ENCODE results near the gene TTLL13.
A peak's percentile ranks its signal among the peaks of the same experiment; 100 is the strongest.
"Not testable (repeated sequence)": the region's sequence is repeated elsewhere in the genome, so short reads cannot be mapped to it uniquely, and the experiment has no call there.

The TTLL13 gene

DNA sequence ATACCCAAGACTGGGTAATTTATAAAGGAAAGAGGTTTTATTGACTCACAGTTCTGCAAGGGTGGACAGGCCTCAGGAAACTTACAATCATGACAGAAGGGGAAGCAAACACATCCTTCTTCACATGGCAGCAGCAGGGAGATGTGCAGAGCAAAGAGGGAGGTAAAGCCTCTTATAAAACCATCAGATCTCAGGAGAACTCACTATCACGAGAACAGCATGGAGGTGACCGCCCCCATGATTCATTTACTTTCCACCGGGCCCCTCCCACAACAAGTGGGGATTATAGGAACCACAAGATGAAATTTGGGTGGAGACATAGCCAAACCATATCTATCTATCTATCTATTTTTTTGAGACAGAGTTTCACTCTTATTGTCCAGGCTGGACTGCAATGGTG lies 10.0 kb upstream of the TTLL13 start:
- no peak for DNase-seq

DNA sequence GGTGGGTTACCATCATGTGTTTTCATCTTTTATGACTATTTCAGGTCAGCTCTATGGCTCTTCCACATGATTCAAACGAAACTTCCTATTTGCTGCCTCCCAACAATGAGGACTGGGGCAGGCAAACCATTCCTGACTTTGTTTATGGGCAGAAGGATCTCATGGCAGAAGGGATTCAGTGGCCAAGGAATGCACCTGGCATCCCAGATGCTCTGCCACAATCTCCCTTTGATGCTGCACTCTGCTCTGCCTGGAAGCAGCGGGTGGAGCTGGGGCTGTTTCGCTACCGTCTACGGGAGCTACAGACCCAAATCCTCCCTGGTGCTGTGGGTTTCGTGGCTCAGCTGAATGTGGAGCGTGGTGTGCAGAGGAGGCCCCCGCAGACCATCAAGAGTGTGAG lies 8.5 kb upstream of the TTLL13 start:
- DNase-seq = no peak

DNA sequence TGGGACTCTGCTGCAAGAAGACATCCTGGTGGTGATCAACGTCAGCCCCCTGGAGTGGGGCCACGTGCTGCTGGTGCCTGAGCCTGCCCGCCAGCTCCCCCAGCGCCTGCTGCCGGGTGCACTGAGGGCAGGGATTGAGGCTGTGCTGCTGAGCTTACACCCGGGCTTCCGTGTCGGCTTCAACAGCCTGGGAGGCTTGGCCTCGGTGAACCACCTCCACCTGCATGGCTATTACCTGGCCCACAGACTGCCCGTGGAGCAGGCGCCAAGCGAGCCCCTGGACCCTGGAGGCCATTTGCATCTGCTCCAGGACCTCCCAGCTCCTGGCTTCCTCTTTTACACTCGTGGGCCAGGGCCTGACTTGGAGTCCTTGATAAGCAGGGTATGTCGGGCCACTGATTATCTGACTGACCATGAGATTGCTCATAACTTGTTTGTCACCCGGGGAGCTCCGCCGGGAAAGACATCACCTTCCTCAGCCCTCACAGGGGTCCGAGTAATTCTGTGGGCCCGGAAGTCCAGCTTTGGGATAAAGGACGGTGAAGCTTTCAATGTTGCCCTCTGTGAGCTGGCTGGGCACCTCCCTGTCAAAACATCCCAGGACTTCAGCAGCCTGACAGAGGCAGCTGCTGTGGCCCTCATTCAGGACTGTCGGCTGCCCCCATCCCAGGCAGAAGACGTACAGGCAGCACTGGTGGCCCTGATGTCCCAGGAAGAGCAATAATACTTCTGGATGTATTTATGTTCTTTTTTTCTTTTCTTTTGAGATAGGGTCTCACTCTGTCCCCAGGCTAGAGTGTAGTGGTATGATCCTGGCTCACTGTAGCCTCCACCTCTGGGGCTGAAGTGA lies 7.8 kb upstream of the TTLL13 start:
- no peak for DNase-seq

DNA sequence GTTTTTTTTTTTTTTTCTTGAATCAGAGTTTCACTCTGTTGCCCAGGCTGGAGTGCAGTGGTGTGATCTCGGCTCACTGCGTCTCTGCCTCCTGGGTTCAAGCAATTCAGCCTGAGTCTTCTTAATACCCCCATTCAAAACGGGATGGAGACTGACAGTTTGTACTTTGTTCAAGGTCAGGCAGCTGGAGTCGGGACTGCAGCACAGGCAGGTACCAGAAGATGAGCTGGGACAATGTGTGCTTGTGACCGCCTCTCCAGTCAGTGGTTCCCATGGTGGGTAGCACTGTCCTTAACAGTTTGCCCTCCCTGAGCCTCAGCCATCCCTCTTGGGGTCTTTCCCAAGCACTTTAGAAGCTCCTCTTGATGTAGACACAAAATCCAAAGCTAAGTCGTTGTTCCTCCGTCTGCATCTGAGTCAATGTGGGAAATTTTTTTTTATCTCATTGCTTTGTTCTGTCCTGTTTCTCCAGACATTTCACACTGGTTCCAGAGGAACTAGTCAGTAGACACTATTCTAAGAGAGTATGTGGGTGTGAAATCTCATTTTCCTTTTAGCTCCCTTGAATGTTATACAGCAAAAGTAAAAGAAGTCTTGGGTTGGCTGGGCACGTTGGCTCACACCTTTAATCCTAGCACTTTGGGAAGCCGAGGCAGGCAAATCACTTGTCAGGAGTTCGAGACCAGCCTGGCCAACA lies 5.3 kb upstream of the TTLL13 start:
- no peak for DNase-seq

DNA sequence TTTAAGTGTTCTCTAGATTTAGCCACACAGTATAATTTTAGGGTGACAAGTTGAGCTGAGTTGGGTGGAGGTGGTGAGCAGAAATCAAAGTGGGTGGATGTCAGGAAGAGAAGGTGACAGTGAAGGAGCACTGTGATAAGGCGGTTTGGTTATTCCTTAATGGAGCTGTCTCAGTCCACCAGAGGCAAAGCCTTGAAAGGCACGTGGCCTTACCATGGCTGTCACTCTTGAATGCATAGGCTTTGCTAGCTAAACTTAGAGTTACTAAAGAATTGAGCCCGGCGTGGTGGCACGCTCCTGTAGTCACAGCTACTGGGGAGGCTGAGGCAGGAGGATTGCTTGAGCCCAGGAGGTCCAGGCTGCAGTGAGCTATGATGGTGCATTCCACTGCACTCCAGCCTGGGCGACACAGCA lies 560 bp upstream of the TTLL13 start:
- no peak for DNase-seq

DNA sequence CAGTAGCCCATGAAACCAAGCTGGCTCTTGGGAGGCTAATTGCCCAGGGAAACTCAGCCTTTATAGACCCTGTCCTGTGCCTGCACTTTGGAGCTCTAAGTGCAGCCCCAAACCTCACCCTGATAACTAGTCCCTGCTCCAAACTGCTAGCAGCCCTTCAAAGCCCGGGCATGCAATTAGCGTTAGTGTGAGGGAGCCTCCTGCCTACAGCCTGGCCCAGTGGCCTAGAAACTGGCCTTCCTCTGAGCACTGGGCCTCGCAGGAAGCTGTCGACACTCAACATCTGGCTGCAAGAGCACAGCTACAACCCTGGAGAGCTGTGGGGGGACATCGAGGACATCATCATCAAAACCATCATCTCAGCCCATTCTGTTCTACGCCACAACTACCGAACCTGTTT lies 8.4 kb downstream of the TTLL13 start:
- DNase-seq = no peak

DNA sequence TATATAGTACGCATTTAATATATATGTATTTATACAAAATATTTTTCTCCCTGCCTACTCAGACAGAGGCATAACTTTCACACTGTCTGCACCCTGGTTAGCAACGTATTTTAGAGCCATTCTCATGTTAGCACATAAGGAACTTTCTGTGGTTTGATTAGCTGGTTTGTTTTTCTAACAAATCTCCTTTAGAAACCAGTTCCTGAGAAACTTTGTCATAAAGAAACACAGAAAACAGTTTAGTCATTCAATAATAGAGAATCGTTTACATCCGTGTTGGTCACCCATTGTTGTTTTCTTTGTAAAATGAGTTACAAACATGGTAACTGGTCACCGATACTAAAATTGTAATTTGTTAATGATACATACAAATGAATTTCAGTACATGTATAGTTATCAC lies 10.2 kb downstream of the TTLL13 start:
- DNase-seq = no peak

DNA sequence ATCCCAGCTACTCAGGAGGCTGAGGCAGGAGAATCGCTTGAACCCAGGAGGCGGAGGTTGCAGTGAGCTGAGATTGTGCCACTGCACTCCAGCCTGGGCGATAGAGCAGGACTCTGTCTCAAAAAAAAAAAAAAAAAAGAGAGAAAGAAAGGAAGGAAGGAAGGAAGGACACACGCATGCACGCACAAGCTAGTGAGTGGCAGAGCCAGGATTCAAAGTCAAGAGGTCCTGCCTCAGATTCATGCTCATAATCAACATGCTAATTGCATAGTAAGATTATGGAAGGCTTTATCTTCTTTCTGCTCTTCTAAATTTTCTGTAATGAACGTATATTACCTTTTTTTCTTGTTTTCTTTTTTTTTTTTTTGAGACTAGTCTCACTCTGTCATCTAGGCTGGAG lies 11.4 kb downstream of the TTLL13 start:
- DNase-seq = not testable (repeated sequence)

DNA sequence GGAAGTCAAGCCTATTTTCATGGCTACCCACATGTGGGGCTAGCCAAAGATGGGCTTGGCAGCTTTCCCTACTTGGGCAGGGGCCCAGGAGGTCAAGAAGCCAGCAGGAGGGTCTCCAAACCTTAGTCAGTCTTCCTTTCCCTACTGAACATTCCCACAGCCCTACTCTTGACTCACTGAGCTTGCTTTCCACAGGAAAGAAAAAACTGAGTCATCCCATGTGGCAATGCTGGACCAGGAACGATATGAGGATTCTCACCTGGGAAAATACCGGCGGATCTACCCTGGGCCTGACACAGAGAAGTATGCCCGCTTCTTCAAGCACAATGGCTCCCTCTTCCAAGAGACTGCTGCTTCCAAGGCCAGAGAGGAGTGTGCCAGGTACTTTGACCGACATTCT lies 12.5 kb downstream of the TTLL13 start:
- no peak for DNase-seq

DNA sequence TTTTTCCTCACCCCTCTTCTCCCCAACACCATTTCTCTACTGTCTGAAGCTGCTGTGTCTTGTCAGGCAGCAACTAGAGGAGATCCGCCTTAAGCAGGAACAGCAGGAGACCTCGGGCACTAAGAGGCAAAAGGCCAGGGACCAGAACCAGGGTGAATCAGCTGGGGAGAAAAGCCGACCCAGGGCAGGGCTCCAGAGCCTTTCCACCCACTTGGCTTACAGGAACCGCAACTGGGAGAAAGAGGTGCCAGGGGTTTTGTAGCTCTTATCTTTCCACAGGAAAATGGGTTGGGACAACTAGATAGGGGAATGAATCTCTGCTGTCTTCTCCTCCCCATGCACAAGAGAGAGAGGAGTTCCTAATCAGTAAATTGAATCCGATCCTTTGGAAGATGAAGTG lies 13.1 kb downstream of the TTLL13 start:
- no peak for DNase-seq

DNA sequence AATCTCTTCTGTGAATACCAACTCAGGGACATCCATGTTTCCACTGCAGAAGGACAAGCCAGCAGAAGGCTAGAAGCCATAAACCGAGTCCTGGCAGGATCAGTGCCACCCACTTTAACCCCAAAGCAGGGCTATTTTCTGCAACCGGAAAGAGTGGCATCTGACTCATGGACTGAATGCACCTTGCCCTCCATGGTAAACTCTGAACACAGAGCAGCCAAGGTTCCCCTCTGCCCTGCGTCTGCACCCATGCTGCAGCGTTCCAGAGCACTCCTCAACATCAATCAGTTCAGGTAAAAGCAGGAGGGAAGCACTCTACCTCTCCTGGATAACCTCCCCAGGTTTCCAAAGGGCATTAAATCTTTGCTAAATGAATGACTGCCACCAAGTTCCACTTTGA lies 15.3 kb downstream of the TTLL13 start:
- no peak for DNase-seq

DNA sequence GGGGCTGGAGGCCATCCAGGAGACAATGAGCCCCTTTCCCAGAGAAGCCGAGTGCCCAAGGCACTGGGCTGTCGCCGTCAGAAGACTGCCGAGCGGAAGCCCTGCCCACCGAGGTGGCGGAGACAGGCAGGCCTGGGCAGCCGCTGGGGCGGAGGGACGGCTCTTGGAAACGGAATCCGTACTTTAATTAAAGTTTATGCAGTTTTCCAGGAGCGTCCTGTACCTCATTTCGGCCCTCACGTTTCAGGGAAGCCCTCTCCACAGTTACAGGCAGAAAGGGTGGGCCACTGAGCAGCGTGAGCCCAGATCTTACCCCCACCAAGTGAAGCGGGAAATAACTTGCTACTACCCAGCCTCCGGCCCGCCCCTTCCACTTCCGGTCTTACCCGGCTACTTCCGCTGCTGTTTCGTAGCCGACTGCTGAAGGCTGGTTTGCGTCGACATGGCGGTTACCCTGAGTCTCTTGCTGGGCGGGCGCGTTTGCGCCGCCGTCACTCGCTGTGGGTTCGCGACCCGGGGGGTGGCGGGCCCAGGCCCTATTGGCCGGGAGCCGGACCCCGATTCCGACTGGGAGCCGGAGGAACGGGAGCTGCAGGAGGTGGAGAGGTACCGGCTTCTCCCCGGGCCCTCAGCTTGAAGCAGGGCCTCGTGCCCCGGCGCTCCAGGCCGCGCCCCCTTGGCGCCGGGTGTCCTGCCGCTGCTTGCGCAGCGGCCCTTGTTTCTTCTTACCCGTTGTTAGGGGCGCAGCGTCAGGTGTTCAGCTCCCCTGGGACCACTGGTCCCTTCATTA lies 16.1 kb downstream of the TTLL13 start, which contains the start of gene NGRN:
NGRN (plus strand) TSS at position 402 of the 790 bp plus-strand sequence; CDS start at position 443, 41 bp downstream.
- DNase-seq = peak; percentile 96

DNA sequence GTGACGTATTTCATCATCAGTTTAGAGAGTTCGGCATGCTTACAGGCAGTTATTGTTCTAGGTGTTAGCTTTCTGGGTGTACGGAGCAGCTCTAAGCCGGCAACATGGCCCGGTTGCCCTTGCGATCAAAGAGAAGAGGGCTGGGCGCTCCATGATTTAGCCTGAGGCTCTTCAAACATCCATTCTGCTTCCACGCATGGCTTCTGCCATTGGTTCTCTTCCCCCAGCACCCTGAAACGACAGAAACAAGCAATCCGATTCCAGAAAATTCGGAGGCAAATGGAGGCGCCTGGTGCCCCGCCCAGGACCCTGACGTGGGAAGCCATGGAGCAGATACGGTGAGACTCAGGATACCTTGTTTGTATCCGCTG lies 16.7 kb downstream of the TTLL13 start:
- DNase-seq = no peak

DNA sequence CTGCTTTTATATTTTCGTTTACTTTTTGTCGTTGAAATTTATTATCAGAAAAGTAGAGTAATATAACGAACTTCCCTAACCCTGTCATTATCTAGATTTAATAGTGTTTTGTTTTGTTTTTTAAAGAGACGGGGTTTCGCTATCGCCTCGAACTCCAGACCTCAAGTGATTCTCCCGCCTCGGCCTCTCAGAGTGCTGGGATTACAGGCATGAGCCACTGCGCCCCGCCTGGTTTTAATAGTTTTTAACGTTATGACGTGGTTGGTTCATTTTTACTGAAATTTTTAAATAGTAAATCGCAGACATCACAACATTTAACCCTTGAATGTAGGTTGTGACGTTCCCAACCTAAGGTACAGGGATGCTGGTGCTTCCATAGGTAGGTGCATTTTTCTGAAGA lies 17.1 kb downstream of the TTLL13 start:
- DNase-seq = no peak

DNA sequence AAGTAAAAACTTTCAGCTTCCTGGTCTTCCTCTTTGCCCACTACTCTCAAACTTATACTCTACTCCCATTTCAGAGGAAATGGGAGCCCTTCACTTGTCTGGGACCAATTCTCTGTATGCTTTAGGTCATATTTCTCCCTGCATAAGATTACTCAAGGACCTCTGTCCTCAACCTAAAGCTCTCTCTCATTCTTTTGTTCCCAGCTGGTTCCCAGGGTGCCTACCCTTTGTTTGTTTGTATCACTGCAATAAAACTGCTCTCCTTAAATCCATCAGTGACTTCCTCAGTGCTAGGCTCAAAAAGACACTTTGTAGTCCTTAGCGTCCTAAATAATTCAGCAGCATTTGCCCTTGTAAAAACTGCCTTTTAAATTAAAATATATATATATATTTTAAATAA lies 19.1 kb downstream of the TTLL13 start:
- no peak for DNase-seq

DNA sequence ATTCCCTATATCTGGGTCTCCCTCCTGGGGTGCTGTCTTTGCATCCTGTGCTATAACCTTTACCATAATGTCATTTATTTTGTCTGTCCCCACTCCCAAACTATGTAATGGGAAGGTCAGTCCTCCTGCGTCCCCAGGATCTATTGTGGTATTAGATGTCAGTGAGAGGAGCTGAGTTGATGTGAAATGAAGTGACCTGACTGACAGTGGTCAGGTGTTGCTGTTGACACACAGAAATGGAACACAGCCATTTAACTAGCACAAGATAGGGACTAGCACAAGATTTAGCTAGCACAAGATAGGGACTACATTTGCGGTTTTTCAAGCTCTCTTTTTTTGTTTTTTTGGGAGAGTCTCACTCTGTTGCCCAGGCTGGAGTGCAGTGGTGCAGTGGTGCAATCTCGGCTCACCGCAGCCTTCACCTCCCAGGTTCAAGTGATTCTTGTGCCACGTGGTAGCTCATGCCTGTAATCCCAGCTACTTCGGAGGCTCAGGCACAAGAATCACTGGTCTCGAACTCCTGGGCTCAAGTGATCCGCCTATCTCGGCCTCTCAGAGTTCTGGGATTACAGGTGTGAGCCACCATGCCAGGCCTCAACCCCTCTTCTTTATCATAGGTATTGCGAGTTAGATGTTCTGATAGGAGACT lies 21.3 kb downstream of the TTLL13 start:
- no peak for DNase-seq

DNA sequence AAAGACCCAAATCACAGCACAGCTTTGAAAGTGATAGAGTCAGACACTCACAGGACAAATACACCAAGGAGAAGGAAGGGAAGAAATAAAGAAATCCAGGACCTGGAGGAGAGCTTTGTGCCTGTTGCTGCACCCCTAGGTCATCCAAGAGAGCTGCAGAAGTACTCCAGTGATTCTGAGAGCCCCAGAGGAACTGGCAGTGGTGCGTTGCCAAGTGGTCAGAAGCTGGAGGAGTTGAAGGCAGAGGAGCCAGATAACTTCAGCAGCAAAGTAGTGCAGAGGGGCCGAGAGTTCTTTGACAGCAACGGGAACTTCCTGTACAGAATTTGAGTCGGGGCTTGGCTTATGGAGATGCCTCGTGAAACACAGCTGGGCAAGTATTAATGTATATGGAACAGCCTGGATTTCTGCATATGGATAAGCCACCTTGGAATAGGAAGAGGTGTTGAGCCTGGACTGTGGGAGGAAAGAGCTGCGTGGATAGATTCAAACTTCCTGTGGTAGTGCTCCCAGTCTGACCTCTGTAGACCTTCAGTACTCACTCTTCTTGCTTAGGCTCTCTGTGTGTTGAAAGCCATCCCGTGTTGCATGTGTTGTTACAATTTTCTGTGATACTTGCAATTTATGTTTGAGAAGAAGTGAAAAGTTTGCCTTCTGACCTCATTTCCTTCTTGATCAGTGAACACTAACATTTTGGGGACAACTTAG lies 22.3 kb downstream of the TTLL13 start:
- no peak for DNase-seq

DNA sequence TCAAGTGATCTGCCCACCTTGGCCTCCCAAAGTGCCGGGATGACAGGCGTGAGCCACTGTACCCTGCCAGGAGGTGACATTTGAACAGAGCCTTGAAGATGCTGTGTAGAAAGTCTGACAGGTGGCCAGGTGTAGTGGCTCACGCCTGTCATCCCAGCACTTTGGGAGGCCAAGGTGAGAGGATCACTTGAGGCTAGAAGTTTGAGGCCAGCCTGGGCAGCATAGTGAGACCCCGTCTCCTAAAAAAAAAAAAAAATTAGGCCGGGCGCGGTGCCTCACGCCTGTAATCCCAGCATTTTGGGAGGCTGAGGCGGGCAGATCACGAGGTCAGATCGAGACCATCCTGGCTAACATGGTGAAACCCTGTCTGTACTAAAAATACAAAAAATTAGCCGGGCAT lies 29.1 kb downstream of the TTLL13 start:
- not testable (repeated sequence) for DNase-seq

DNA sequence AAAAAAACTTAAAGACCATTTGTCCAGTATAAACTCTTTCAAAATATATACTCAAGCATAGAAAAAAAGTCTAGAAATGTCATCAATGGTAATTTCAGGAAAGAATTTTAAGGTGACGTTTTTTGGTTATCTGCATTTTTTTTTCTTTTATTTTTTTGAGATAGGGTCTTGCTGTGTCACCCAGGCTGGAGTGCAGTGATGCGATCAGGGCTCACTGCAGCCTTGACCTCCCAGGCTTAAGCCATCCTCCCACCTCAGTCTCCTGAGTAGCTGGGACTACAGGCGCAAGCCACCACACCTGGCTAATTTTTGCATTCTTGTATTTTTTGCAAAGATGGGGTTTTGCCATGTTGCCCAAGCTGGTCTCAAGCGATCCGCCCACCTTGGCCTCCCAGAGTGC lies 31.4 kb downstream of the TTLL13 start:
- not testable (repeated sequence) for DNase-seq

DNA sequence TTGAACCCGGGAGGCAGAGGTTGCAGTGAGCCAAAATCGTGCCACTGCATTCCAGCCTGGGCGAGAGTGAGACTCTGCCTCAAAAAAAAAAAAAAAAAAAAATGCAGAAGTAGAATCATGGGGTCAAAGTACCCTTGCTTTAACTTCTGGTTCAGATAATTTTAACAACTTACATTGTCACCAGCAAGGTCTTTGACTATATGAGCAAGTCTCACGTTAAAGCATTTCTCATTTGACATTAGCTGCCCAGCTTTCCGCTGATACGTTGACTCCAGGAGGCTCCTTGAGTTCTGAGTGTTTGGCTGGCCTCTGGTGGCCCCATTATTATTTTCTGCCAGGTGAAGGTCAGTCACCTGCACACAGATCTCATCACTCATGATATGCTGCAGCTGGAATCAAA lies 32.3 kb downstream of the TTLL13 start:
- not testable (repeated sequence) for DNase-seq

DNA sequence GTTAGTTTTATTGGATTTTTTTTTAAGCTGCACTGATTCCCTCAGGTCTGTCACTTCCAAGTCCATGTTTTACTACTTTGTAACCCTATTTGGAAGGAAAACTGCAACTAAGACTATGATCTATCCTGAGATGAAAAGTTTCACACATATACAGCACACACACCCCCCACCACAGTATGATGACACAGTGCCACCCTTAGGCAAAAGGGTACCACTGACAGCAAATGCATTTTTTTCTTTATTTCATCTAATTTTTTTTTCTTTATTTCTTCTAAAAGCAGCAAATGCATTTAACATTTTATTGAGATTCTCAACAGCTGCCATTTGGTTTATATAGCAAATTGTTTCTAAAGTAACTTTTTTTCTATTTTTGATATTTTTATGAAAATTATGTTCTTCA lies 37.3 kb downstream of the TTLL13 start:
- DNase-seq = no peak

DNA sequence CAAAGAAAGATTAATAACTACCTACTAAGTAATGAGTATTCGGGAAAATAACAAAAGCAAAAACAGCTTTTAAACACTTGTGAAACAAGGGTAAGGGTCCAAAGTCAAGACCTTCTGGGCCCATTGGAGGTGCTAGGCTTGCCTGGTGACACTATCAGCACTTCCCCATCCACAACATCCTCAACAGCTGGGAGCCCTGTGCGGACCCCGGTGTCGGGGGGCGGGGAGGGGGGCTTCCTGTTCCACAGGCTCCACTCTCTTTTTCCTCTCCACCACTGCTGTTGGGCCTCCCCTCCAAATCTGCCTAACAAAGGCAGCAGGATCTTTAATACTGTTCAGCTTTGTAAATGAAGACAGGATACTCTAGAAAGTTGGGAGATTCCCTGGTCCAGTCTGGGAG lies 37.7 kb downstream of the TTLL13 start:
- no peak for DNase-seq
